Astrocyte (in vitro differentiated cells and primary cell): ENCODE results near the gene HSF2BP. TPM values are rescaled to one million over a fixed set of nuclear protein-coding genes. Genes with fewer than 3 reads are reported as not detected.
"Not testable (repeated sequence)": the region's sequence is repeated elsewhere in the genome, so short reads cannot be mapped to it uniquely, and the experiment has no call there.

ENCODE experiments used
- DNase-seq: peaks from one replicate; pipeline ENCODE4 v3.0.0-alpha.2; 2010; ENCODE audit warnings: low read depth
- FAIRE-seq: peaks from 2 replicates; lab custom pipeline; 2011; peaks lifted over from hg19 to GRCh38; lab: Jason Lieb, UNC
- H2AFZ ChIP-seq: 2 replicates; pipeline ENCODE4 v1.6.0; 2012; ENCODE audit warnings: low read depth, low read length, inconsistent platforms
- H3K27ac ChIP-seq: 2 replicates; pipeline ENCODE4 v1.5.1; 2011; ENCODE audit warnings: low read depth, low read length, inconsistent platforms
- H3K27me3 ChIP-seq: 2 replicates; pipeline ENCODE4 v1.6.0; 2011; ENCODE audit warnings: low read length, inconsistent platforms; ENCODE audit not compliant: insufficient read depth
- H3K36me3 ChIP-seq: 2 replicates; pipeline ENCODE4 v1.5.1; 2011; ENCODE audit warnings: low read length, inconsistent platforms; ENCODE audit not compliant: insufficient read depth
- H3K4me1 ChIP-seq: 2 replicates; pipeline ENCODE4 v1.5.1; 2011; ENCODE audit warnings: low read length, inconsistent platforms; ENCODE audit not compliant: insufficient read depth
- H3K4me2 ChIP-seq: 2 replicates; pipeline ENCODE4 v1.6.0; 2012; ENCODE audit warnings: low read length, inconsistent platforms
- H3K4me3 ChIP-seq: 2 replicates; pipeline ENCODE4 v1.5.1; 2011; ENCODE audit warnings: low read depth, mild to moderate bottlenecking, low read length, inconsistent platforms; ENCODE audit not compliant: insufficient read depth
- H3K79me2 ChIP-seq: 2 replicates; pipeline ENCODE4 v1.6.0; 2012; ENCODE audit warnings: mild to moderate bottlenecking, low read length, inconsistent platforms; ENCODE audit not compliant: insufficient read depth
- H3K9ac ChIP-seq: 2 replicates; pipeline ENCODE4 v1.6.0; 2012; ENCODE audit warnings: mild to moderate bottlenecking, low read length, inconsistent platforms
- H3K9me3 ChIP-seq: 2 replicates; pipeline ENCODE4 v1.5.1; 2012; ENCODE audit warnings: low read depth, mild to moderate bottlenecking, low read length, inconsistent platforms; ENCODE audit not compliant: insufficient read depth
- H4K20me1 ChIP-seq: 2 replicates; pipeline ENCODE4 v1.6.0; 2012; ENCODE audit warnings: low read length, inconsistent platforms; ENCODE audit not compliant: insufficient read depth
- H3K27ac Mint-ChIP-seq: one replicate; pipeline ENCODE4 v1.8.0; 2021; ENCODE audit warnings: mild to moderate bottlenecking, mixed read lengths; ENCODE audit not compliant: unreplicated experiment
- H3K27me3 Mint-ChIP-seq: one replicate; pipeline ENCODE4 v1.8.0; 2021; ENCODE audit warnings: low read depth, mixed read lengths; ENCODE audit not compliant: unreplicated experiment
- H3K36me3 Mint-ChIP-seq: one replicate; pipeline ENCODE4 v1.8.0; 2021; ENCODE audit warnings: low read depth, mixed read lengths; ENCODE audit not compliant: unreplicated experiment
- H3K4me1 Mint-ChIP-seq: one replicate; pipeline ENCODE4 v1.8.0; 2021; ENCODE audit warnings: low read depth, mixed read lengths; ENCODE audit not compliant: unreplicated experiment
- H3K4me3 Mint-ChIP-seq: one replicate; pipeline ENCODE4 v1.8.0; 2021; ENCODE audit warnings: mild to moderate bottlenecking, moderate library complexity, mixed read lengths; ENCODE audit not compliant: unreplicated experiment
- H3K9me3 Mint-ChIP-seq: one replicate; pipeline ENCODE4 v1.8.0; 2021; ENCODE audit warnings: mild to moderate bottlenecking, mixed read lengths; ENCODE audit not compliant: unreplicated experiment
- total RNA-seq: library from RNA; stranded (reverse); gene quantifications from 2 replicates; pipeline ENCODE4 v1.2.1, GENCODE V29; 2021

The HSF2BP gene
- total RNA-seq, 1 donor from 2014 or later, result 3.2 TPM

DNA sequence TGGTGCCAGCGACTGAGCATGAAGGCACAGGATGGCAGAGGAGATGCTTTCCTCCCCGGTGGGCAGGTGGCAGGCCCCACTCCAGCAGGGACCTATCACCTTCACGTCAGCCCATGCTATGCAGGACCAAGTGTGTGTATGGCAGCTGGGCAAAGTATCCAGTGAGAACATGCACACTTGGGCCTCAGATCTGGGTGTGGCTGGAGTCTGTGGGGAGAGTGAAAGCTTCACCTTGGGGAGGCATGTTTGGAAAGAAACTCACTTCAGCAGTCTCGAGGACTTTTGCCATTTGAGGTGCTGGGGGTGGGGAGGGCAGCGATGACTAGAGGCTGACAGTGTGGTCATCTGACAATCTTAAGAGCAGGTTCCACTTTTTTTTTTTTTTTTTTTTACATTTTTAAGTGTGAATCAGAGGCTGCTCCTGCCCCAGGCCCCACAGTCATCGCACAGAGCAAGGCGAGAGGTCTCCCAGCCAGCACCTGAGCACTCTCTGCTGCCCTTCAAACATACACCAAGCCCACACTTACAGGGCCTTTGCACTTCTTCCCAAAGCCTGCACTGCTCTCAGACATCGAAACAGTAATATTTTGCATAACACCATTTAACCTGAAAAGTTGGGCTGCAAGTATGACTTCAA lies 136.7 kb downstream of the HSF2BP start:
- not testable (repeated sequence) for H3K27ac ChIP-seq, H3K9me3 ChIP-seq, H3K27me3 ChIP-seq, H3K36me3 Mint-ChIP-seq, H3K4me2 ChIP-seq, H3K4me3 ChIP-seq, H3K27me3 Mint-ChIP-seq, H4K20me1 ChIP-seq, H3K4me3 Mint-ChIP-seq, H3K4me1 ChIP-seq, DNase-seq, H3K9ac ChIP-seq, FAIRE-seq, H3K9me3 Mint-ChIP-seq, H3K36me3 ChIP-seq, H3K4me1 Mint-ChIP-seq, H3K79me2 ChIP-seq, H3K27ac Mint-ChIP-seq, H2AFZ ChIP-seq

DNA sequence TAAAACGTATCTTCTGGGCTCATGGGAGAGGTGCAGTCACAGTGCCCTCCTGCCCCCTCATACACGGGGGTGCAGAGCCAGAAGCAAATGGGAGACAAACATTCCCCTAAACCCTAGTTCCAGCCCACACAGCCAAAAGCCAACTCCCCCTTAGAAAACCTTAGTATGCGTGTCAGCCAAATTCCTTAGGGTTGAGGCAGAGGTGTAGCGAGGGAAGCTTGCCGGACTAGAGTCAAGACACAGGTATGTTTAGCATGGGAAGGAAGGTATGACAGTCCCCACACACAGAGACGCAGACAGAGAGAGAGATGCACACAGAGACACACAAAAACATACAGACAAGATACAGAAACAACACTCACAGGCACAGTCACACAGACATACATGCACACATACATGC lies 141.6 kb downstream of the HSF2BP start:
- not testable (repeated sequence) for H3K9me3 ChIP-seq, H3K4me1 ChIP-seq, H3K9ac ChIP-seq, FAIRE-seq, H3K4me1 Mint-ChIP-seq, H3K27ac Mint-ChIP-seq, H4K20me1 ChIP-seq, DNase-seq, H3K79me2 ChIP-seq, H3K36me3 Mint-ChIP-seq, H3K4me3 Mint-ChIP-seq, H3K4me3 ChIP-seq, H3K27me3 ChIP-seq, H3K27ac ChIP-seq, H3K4me2 ChIP-seq, H3K36me3 ChIP-seq, H2AFZ ChIP-seq, H3K27me3 Mint-ChIP-seq, H3K9me3 Mint-ChIP-seq

DNA sequence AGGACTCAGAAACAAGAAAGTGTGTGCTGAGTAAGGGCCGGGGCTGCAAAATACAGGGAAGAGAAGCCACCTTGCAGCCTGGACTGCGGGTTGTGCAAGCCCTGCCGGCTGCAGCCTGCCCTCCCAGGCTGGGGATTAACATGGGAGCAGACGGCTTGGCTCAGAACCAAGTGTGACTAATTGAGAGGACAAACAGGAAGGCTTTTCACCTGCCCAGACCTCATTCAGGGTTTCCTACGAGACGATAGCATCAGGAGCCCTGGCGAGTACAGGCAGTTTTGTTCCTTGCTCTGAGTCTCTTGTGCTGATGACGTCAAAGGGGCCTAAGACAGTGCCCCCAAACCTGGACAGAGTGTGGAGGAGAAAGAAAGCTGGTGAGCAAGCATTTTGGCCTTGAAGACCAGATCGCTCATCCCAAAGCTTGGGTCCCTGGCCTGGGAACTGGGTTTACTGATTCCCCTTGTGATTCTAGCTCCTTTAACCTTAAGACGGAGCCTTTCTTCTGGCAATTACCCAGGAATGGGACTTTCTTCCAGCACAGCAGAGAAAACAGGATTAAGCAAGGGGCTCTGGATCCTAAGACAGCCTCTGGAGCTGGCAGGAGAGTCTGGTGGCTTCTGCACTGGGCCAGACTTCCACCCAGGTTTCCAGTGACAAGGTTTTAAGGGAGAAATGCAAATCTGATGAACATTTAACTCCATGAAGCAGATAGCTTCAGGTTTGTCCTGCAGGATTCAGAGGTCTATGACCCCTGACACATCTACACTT lies 142.2 kb downstream of the HSF2BP start:
- not testable (repeated sequence) for H4K20me1 ChIP-seq, H3K4me1 Mint-ChIP-seq, H3K27me3 Mint-ChIP-seq, H3K27me3 ChIP-seq, H3K9me3 ChIP-seq, H3K9me3 Mint-ChIP-seq, H3K4me1 ChIP-seq, H3K36me3 ChIP-seq, H3K27ac Mint-ChIP-seq, DNase-seq, H3K36me3 Mint-ChIP-seq, H3K4me3 Mint-ChIP-seq, H3K79me2 ChIP-seq, H3K4me3 ChIP-seq, H2AFZ ChIP-seq, H3K27ac ChIP-seq, H3K9ac ChIP-seq, H3K4me2 ChIP-seq
- FAIRE-seq, result peak; percentile 43

DNA sequence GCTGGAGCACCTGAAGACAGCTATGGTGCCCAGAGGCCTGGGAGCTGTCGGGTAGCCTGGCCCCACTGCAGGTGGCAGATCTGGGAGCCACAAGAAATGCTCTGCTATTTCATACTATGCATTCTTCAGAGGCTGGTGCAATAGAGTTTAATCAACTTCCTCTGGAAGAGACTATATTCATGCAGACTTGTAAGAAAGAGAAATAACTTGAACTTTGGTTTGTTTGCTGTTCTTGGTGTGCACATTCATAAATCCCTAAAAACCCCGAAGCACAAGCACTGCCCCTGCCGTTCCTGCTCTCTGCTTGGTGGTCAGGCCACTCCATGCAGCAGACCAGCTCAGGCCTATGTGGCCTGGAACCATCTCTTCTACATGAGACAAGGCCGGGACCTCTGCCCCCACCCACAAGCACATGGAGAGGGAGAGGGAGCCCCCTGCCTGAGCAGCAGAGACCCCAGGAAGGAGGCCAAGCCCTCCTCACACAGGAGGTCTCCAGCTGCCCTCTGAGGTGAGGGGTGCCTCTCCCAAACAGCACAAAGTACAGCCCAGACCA lies 142.9 kb downstream of the HSF2BP start:
- not testable (repeated sequence) for H3K9me3 Mint-ChIP-seq, H3K36me3 Mint-ChIP-seq, H3K27me3 Mint-ChIP-seq, H3K4me3 ChIP-seq, H3K4me1 Mint-ChIP-seq, H3K27me3 ChIP-seq, H3K9ac ChIP-seq, H3K4me2 ChIP-seq, H3K4me1 ChIP-seq, H3K79me2 ChIP-seq, H3K27ac ChIP-seq, H2AFZ ChIP-seq, FAIRE-seq, H3K9me3 ChIP-seq, H3K27ac Mint-ChIP-seq, H3K4me3 Mint-ChIP-seq, DNase-seq, H3K36me3 ChIP-seq, H4K20me1 ChIP-seq

DNA sequence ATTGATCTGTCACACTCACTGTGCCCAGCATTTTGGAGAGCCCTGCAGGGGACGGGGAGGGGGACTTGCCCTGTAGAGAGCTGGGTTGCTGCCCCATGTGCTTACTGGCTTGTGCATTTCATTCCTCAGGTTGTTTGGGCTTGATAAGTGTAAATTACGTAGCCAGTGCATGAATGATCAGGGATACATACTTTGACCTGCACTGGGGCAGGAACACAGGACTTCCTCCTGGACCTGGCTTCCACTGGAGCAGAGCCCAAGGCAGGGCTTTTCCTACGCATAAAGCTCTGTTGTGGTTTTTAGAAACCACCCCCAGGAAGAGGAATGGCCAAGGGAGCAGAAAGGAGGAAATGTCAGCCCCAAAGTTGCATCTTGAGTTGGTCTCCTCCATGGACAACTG lies 144.5 kb downstream of the HSF2BP start:
- H3K4me2 ChIP-seq, H3K9me3 Mint-ChIP-seq, H3K27me3 Mint-ChIP-seq, H4K20me1 ChIP-seq, H3K4me1 Mint-ChIP-seq, H3K27me3 ChIP-seq, H3K4me3 Mint-ChIP-seq, H3K4me3 ChIP-seq, H3K9me3 ChIP-seq, H3K9ac ChIP-seq, H3K36me3 Mint-ChIP-seq, H2AFZ ChIP-seq, H3K27ac ChIP-seq, FAIRE-seq, H3K36me3 ChIP-seq, H3K79me2 ChIP-seq, H3K4me1 ChIP-seq, H3K27ac Mint-ChIP-seq, DNase-seq: not testable (repeated sequence)

DNA sequence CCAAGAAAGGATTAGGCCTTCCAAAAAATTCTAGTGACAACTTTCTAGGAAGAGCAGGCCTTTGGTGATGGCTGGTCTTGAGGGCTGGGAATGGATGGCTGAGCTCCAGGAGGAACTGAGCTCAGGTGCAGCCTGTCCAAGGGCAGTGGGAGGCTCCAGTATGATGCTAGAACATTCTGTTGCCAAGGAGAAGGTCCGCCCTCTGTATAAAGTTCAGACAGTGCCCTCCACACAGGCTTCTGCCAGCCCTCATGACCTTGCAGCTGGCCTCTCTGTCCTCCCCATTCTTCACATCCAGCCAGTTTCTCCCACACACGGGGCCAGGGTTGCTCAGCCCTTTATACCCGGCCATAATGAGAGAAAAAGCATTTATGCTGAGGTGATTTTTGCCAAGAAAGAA lies 146.3 kb downstream of the HSF2BP start:
- FAIRE-seq, H3K27me3 Mint-ChIP-seq, DNase-seq, H3K27ac ChIP-seq, H3K79me2 ChIP-seq, H3K4me2 ChIP-seq, H3K36me3 ChIP-seq, H3K4me3 ChIP-seq, H4K20me1 ChIP-seq, H3K27ac Mint-ChIP-seq, H2AFZ ChIP-seq, H3K9me3 Mint-ChIP-seq, H3K4me3 Mint-ChIP-seq, H3K27me3 ChIP-seq, H3K9ac ChIP-seq, H3K4me1 Mint-ChIP-seq, H3K4me1 ChIP-seq, H3K36me3 Mint-ChIP-seq, H3K9me3 ChIP-seq: not testable (repeated sequence)
